Endothelial cell of umbilical vein (primary cell): ENCODE results near the gene SESN1. TPM values are rescaled to one million over a fixed set of nuclear protein-coding genes. Genes with fewer than 3 reads are reported as not detected.

Experiments used
- BruUV-seq: library from RNA; stranded (reverse); fragments of 400-500 nt; replicated peaks from 2 replicates; lab custom pipeline; 2021; lab: Mats Ljungman, UMichigan
- CTCF ChIA-PET: fragments of 300-600, 350-600 bp; sonication (Branson Sonifier 250); formaldehyde crosslinking; loops from one replicate; lab custom pipeline; 2021; ENCODE audit warnings: antibody characterized with exemption, inconsistent platforms; lab: Charles Lee
- POLR2A ChIA-PET: fragments of 300-600, 350-600 bp; sonication (Branson Sonifier 250); formaldehyde crosslinking; loops from one replicate; lab custom pipeline; 2021; ENCODE audit warnings: antibody characterized with exemption, inconsistent platforms; lab: Charles Lee
- DNase-seq: peaks from one replicate; pipeline ENCODE4 v3.0.0-alpha.2; 2011; ENCODE audit warnings: low read depth, low spot score
- FAIRE-seq: peaks from 2 replicates; lab custom pipeline; 2011; peaks lifted over from hg19 to GRCh38; lab: Jason Lieb, UNC
- H2AFZ ChIP-seq: 2 replicates; pipeline ENCODE4 v1.6.0; 2012; ENCODE audit warnings: low read depth, low read length, control low read depth, inconsistent platforms
- H3K27ac ChIP-seq: 2 replicates; pipeline ENCODE4 v1.5.1; 2011; ENCODE audit warnings: low read depth, mild to moderate bottlenecking, control low read depth, low read length, moderate library complexity; ENCODE audit not compliant: insufficient read depth
- H3K27me3 ChIP-seq, 2 experiments: 2 replicates each; pipeline versions ENCODE4 v1.6.0 to v1.6.1; 2011; ENCODE audit warnings: low read length in 2 of 2, mixed read lengths in 1 of 2; ENCODE audit not compliant: control insufficient read depth in 2 of 2, insufficient read depth in 2 of 2
- H3K36me3 ChIP-seq, 2 experiments: 2 replicates in 1 of 2; 3 replicates in 1 of 2; pipeline ENCODE4 v1.5.1; 2011; ENCODE audit warnings: low read length in 2 of 2, mild to moderate bottlenecking in 1 of 2, moderate library complexity in 1 of 2; ENCODE audit not compliant: control insufficient read depth in 2 of 2, insufficient read depth in 2 of 2; ENCODE audit errors: extremely low read depth in 1 of 2
- H3K4me1 ChIP-seq: 3 replicates; pipeline ENCODE4 v1.5.1; 2011; ENCODE audit warnings: mild to moderate bottlenecking, low read length; ENCODE audit not compliant: control insufficient read depth, insufficient read depth; ENCODE audit errors: extremely low read depth
- H3K4me2 ChIP-seq: 2 replicates; pipeline ENCODE4 v1.6.1; 2011; ENCODE audit warnings: low read length, control low read depth, mixed read lengths; ENCODE audit not compliant: insufficient read depth
- H3K4me3 ChIP-seq, 3 experiments: fragments of 200-600 bp in 1 of 3; sonication (generic), shearing (Covaris generic) in 1 of 3; replicated peaks in 1 of 3; 2 replicates each; pipeline ENCODE4 v1.5.1; 2011 to 2016; ENCODE audit warnings: control low read depth in 3 of 3, low read length in 3 of 3, mild to moderate bottlenecking in 2 of 3, inconsistent platforms in 1 of 3, low read depth in 1 of 3, moderate library complexity in 1 of 3; ENCODE audit not compliant: insufficient read depth in 1 of 3
- H3K79me2 ChIP-seq: 2 replicates; pipeline ENCODE4 v1.6.0; 2012; ENCODE audit warnings: low read length, inconsistent platforms; ENCODE audit not compliant: control insufficient read depth, insufficient read depth
- H3K9ac ChIP-seq: replicated peaks from 2 replicates; pipeline ENCODE3; 2011; ENCODE audit warnings: low read length, control low read depth; ENCODE audit not compliant: insufficient read depth; ENCODE audit errors: extremely low read depth
- H3K9me1 ChIP-seq: replicated peaks from 3 replicates; pipeline ENCODE4 v1.6.0; 2011; ENCODE audit warnings: mild to moderate bottlenecking, low read length; ENCODE audit not compliant: control insufficient read depth, insufficient read depth; ENCODE audit errors: extremely low read depth
- H3K9me3 ChIP-seq: replicated peaks from 2 replicates; pipeline ENCODE4 v1.5.1; 2012; ENCODE audit warnings: low read length, inconsistent platforms; ENCODE audit not compliant: control insufficient read depth, insufficient read depth
- H4K20me1 ChIP-seq: replicated peaks from 2 replicates; pipeline ENCODE3; 2011; ENCODE audit warnings: mild to moderate bottlenecking, low read length; ENCODE audit not compliant: control insufficient read depth, insufficient read depth; ENCODE audit errors: extremely low read depth
- CTCF ChIP-seq, 2 donors: IDR thresholded peaks; 1 replicate in 1 of 2; 2 replicates in 1 of 2; pipeline ENCODE4 v1.5.1; 2011; ENCODE audit warnings: low read length in 2 of 2, mild to moderate bottlenecking in 2 of 2, moderate library complexity in 2 of 2, control low read depth in 1 of 2, inconsistent platforms in 1 of 2, low read depth in 1 of 2; ENCODE audit not compliant: insufficient read depth in 1 of 2; ENCODE audit errors: extremely low read depth in 1 of 2
- EZH2 ChIP-seq: IDR thresholded peaks from 2 replicates; pipeline ENCODE4 v1.6.1; 2012; ENCODE audit warnings: borderline replicate concordance, low read depth, mild to moderate bottlenecking, moderate library complexity, low read length, inconsistent platforms; ENCODE audit not compliant: severe bottlenecking
- FOS ChIP-seq: IDR thresholded peaks from 2 replicates; pipeline ENCODE4 v1.6.1; 2011; ENCODE audit warnings: mild to moderate bottlenecking, low read length, moderate library complexity, borderline replicate concordance; ENCODE audit not compliant: insufficient read depth
- GATA2 ChIP-seq: IDR thresholded peaks from 2 replicates; pipeline ENCODE4 v1.7.0; 2011; ENCODE audit warnings: low read depth, mild to moderate bottlenecking, moderate library complexity, mixed read lengths, low read length; ENCODE audit not compliant: insufficient read length, insufficient read depth
- JUN ChIP-seq: IDR thresholded peaks from 2 replicates; pipeline ENCODE4 v1.6.1; 2011; ENCODE audit warnings: borderline replicate concordance, low read depth; ENCODE audit not compliant: insufficient read length, insufficient read depth
- MAX ChIP-seq: IDR thresholded peaks from 2 replicates; pipeline ENCODE4 v1.6.1; 2011; ENCODE audit not compliant: insufficient read depth, insufficient read length
- MYC ChIP-seq: IDR thresholded peaks from one replicate; pipeline ENCODE4 v1.6.1; 2011; ENCODE audit warnings: mild to moderate bottlenecking, low read depth, low read length
- POLR2A ChIP-seq: IDR thresholded peaks from 2 replicates; pipeline ENCODE4 v1.6.1; 2012; ENCODE audit warnings: low read depth, mild to moderate bottlenecking, control low read depth, low read length
- POLR2AphosphoS5 ChIP-seq: IDR thresholded peaks from 2 replicates; pipeline ENCODE4 v1.6.1; 2012; ENCODE audit warnings: low read depth, mild to moderate bottlenecking, control low read depth, low read length, moderate library complexity; ENCODE audit not compliant: insufficient read depth
- dilution Hi-C: fragments of 300-500 bp; cut with MboI; formaldehyde crosslinking; loops from one replicate; pipeline ENCODE4 v1.15.0; 2019; ENCODE audit warnings: low sequenced_read_pairs; ENCODE audit not compliant: extremely low pct_ligation_motif_present
- intact Hi-C: fragments of 100-400 bp; cut with micrococcal nuclease; formaldehyde crosslinking; loops from one replicate; pipeline ENCODE4 v1.10.0; 2022
- polyA plus RNA-seq, 4 experiments: library from polyadenylated mRNA; depleted of rRNA in 3 of 4; stranded (reverse) in 3 of 4; unstranded in 1 of 4; fragments of >200 nt; gene quantifications; 2 replicates each; pipeline versions ENCODE4 v1.2.1 to v1.2.3, GENCODE V29; 2011 to 2012; ENCODE audit warnings: missing spikeins in 1 of 4
- total RNA-seq: library from RNA; stranded (reverse); gene quantifications from 2 replicates; pipeline ENCODE4 v1.2.3, GENCODE V29; 2021

The SESN1 gene
- total and polyA plus RNA-seq, 2 donors (not counting 3 experiments of a cell fraction or from before 2014, with no cell fraction given): 7.1 to 15.6 TPM

- Histone ChIP-seq H3K4me3 (no peak overlapping the region), H3K27ac (no peak overlapping the region), H3K4me2 (no peak overlapping the region), H3K9ac (no peak overlapping the region), H2AFZ (no peak overlapping the region), H3K9me3 (no peaks in the 10 kb centered on the region), H3K36me3 (peaks cover 0 to 4% of the 10 kb centered on the region in 2 experiments), H4K20me1 (peaks cover 2% of the 10 kb centered on the region), H3K79me2 (peaks cover 3% of the 10 kb centered on the region), H3K27me3 (no peaks in the 10 kb centered on the region), H3K4me1 (no peaks in the 10 kb centered on the region), H3K9me1 (no peaks in the 10 kb centered on the region)
- POLR2A ChIA-PET: no interaction called here
- no TSS peak for BruUV-seq
- CTCF ChIA-PET: no interaction called here
- TF ChIP-seq FOS (no peak), MYC (no peak), EZH2 (no peak), JUN (no peak), POLR2A (no peak), POLR2AphosphoS5 (no peak), GATA2 (no peak), MAX (no peak), CTCF (IDR thresholded peaks at IDR 0.05; ENCODE audit: extremely low read depth in 1 of 2, insufficient read depth in 1 of 2, low read depth in 1 of 2, low read length in 2 of 2) (no peak)
- dilution Hi-C loops: no loop called here
- FAIRE-seq: no peak
- DNase-seq: no peak
- intact Hi-C loops: no loop called here
These were observed 94.4 kb downstream of the SESN1 start for GRCh38 chr6:109000289-109000688.
